ENCODE measurements around the gene IGFLR1. TPM values are rescaled to one million over a fixed set of nuclear protein-coding genes. Genes with fewer than 3 reads are reported as not detected.

Gene IGFLR1
- total and polyA plus RNA-seq, 2 of the 8 experiments (the other 6 are each of a cell fraction or from before 2014, with no cell fraction given), result 8.4 to 28.9 TPM

DNA sequence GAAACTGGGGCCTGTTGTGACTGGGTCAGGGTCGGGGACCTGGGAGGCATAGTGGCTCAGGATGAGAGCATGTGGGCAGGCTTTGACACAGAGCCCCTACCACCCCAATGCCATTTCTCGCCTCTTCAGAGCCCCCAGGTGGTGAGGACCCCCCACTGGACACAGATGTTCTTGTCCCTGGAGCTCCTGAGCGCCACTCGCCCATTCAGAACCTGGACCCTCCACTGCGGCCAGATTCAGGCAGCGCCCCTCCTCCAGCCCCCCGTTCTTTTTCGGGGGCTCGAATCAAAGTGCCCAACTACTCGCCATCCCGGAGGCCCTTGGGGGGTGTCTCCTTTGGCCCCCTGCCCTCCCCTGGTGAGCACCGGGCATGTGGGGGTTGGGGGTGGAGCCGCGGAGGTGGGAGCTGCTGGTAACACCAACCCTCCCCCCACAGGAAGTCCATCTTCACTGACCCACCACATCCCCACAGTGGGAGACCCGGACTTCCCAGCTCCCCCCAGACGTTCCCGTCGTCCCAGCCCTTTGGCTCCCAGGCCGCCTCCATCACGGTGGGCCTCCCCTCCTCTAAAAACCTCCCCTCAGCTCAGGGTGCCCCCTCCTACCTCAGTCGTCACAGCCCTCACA is 10.4 kb downstream of the IGFLR1 start:
- Histone ChIP-seq H3K14ac (ENCODE audit: insufficient read length) (no peak overlapping the region), H3K79me2 (ENCODE audit: control insufficient read depth in 1 of 2, insufficient read depth in 2 of 2, low read length in 2 of 2) (no peaks in the 10 kb centered on the region), H3K4me1 (replicated peaks in 1 of 4; ENCODE audit: control insufficient read depth in 3 of 4, insufficient read depth in 4 of 4, low read length in 3 of 4) (no peaks in the 10 kb centered on the region), H2BK15ac (ENCODE audit: low read length) (no peak overlapping the region), H3K27ac (ENCODE audit: low read depth, low read length) (no peak overlapping the region), H2AFZ (ENCODE audit: low read length) (no peak overlapping the region), H4K91ac (replicated peaks; ENCODE audit: insufficient read length, low read length) (no peak overlapping the region), H2AK5ac (ENCODE audit: low read depth, low read length) (no peak overlapping the region), H3K4me2 (ENCODE audit: insufficient read depth in 1 of 2, low read depth in 2 of 2, low read length in 2 of 2) (no peak overlapping the region), H3K9me3 (ENCODE audit: insufficient read depth in 2 of 2, low read depth in 1 of 2, low read length in 1 of 2) (no peaks in the 10 kb centered on the region), H2BK12ac (ENCODE audit: low read depth, low read length) (no peak overlapping the region), H4K20me1 (replicated peaks in 1 of 2; ENCODE audit: control insufficient read depth in 1 of 2, insufficient read depth in 2 of 2, low read length in 2 of 2) (peaks cover 12 to 23% of the 10 kb centered on the region in 2 experiments), H3K23ac (ENCODE audit: insufficient read length) (no peak overlapping the region), H3K9ac (replicated peaks in 1 of 4; ENCODE audit: extremely low read depth in 1 of 4, low read depth in 3 of 4, low read length in 3 of 4) (no peak overlapping the region), H3K36me3 (ENCODE audit: control insufficient read depth in 2 of 4, insufficient read depth in 4 of 4, low read length in 3 of 4) (peaks cover 25 to 63% (median 58%) of the 10 kb centered on the region in 4 experiments), H3K79me1 (ENCODE audit: low read depth, low read length) (no peaks in the 10 kb centered on the region), H3K4ac (replicated peaks; ENCODE audit: insufficient read length, low read depth, low read length) (no peak overlapping the region), H2BK5ac (ENCODE audit: low read depth, low read length) (0 out of 2 replicates have a peak overlapping the region, but pooled peaks have one; percentile 52), H3K56ac (replicated peaks; ENCODE audit: insufficient read length, low read depth, low read length) (no peak overlapping the region), H3K27me3 (replicated peaks in 1 of 4; ENCODE audit: control insufficient read depth in 3 of 4, extremely low read depth in 1 of 4, insufficient read depth in 3 of 4, low read length in 3 of 4) (no peaks in the 10 kb centered on the region), H2BK120ac (replicated peaks; ENCODE audit: low read depth, low read length) (no peak overlapping the region), H3K18ac (ENCODE audit: extremely low read depth, low read length) (no peak overlapping the region), H3K23me2 (ENCODE audit: low read depth, low read length) (no peaks in the 10 kb centered on the region), H2BK20ac (ENCODE audit: low read length) (no peak overlapping the region), H3K4me3 (ENCODE audit: extremely low read depth in 1 of 4, insufficient read depth in 2 of 4, low read depth in 3 of 4, low read length in 4 of 4) (no peak overlapping the region), H4K8ac (ENCODE audit: extremely low read depth, insufficient read depth, low read length) (no peak overlapping the region), H4K5ac (ENCODE audit: insufficient read length, low read depth, low read length) (no peak overlapping the region)
- DNase-seq (ENCODE audit: low read depth in 1 of 2, low spot score in 2 of 2), result no peak
- ChIA-PET POLR2A (ENCODE audit: partially characterized antibody) (interaction anchor here (0.6 to 3.4 kb wide), 4 partner anchors 8 to 31 kb away, joined by 4 to 14 read pairs (median 5); partner anchors contain the start of genes PSENEN and U2AF1L4), CTCF (ENCODE audit: partially characterized antibody) (interaction anchor here (0.5 to 0.9 kb wide), 2 partner anchors 10 to 140 kb away, joined by 3 read pairs; partner anchors contain the start of gene IGFLR1)
- no peak for TF ChIP-seq CREB1 (IDR thresholded peaks at IDR 0.05)
- no peak for TF ChIP-seq JUN (IDR thresholded peaks at IDR 0.05; ENCODE audit: low read depth, low read length)
- no peak for TF ChIP-seq RAD21 (IDR thresholded peaks at IDR 0.05 in 1 of 2, conservative IDR thresholded peaks at IDR 0.05 in 1 of 2; ENCODE audit: low read depth in 2 of 2, low read length in 2 of 2)
- no peak for TF ChIP-seq CTBP2 (IDR thresholded peaks at IDR 0.05; ENCODE audit: borderline replicate concordance, insufficient read depth, insufficient read length, low read length)
- no peak for TF ChIP-seq KDM1A (IDR thresholded peaks at IDR 0.05; ENCODE audit: borderline replicate concordance, low read length)
- no peak for TF ChIP-seq BACH1 (IDR thresholded peaks at IDR 0.05; ENCODE audit: low read length)
- TF ChIP-seq, protein P1, sequence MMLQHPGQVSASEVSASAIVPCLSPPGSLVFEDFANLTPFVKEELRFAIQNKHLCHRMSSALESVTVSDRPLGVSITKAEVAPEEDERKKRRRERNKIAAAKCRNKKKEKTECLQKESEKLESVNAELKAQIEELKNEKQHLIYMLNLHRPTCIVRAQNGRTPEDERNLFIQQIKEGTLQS (IDR thresholded peaks at IDR 0.05; ENCODE audit: insufficient read depth, low read depth, low read length), result no peak
- no peak for TF ChIP-seq CBX8 (IDR thresholded peaks at IDR 0.05; ENCODE audit: borderline replicate concordance, low read depth, low read length)
- FAIRE-seq, result no peak
- 90% methylated on average over 14 of the region's 21 CpGs; no CpG with 5 or more reads in 1 of the 2 experiments for WGBS, 2 experiments (ENCODE audit: extremely low coverage in 1 of 2, insufficient coverage in 1 of 2, insufficient read length in 1 of 2, insufficient replicate concordance in 2 of 2, low coverage in 1 of 2, low lambda C conversion rate in 2 of 2, missing lambda C conversion rate in 1 of 2)

All from H1 (cell line).